NB4 (cell line): ENCODE measurements around the gene TTC29.

Experiments
- DNase-seq: peaks from one replicate; pipeline ENCODE4 v3.0.0; 2010; ENCODE audit warnings: low read depth
- H3K4me3 ChIP-seq: one replicate; pipeline ENCODE4 v1.5.1; 2011; ENCODE audit warnings: mild to moderate bottlenecking, low read depth, low read length, moderate library complexity
- MYC ChIP-seq: IDR thresholded peaks from 2 replicates; pipeline ENCODE4 v1.6.1; 2011; ENCODE audit warnings: low read depth, low read length
- POLR2A ChIP-seq: IDR thresholded peaks from 2 replicates; pipeline ENCODE4 v1.6.1; 2011; ENCODE audit warnings: mild to moderate bottlenecking; ENCODE audit not compliant: insufficient read length; ENCODE audit errors: extremely low read depth
- TF ChIP-seq, protein P1 (sequence below): IDR thresholded peaks from one replicate; pipeline ENCODE4 v1.5.1; 2012; ENCODE audit warnings: low read depth, low read length
- TF ChIP-seq, protein P2 (sequence below): IDR thresholded peaks from 2 replicates; pipeline ENCODE4 v1.6.1; 2011; ENCODE audit warnings: low read depth, low read length

The TTC29 gene

GRCh38 chr4:146847345-146847744, 98.3 kb downstream of the TTC29 start:
- TF ChIP-seq, protein P1, sequence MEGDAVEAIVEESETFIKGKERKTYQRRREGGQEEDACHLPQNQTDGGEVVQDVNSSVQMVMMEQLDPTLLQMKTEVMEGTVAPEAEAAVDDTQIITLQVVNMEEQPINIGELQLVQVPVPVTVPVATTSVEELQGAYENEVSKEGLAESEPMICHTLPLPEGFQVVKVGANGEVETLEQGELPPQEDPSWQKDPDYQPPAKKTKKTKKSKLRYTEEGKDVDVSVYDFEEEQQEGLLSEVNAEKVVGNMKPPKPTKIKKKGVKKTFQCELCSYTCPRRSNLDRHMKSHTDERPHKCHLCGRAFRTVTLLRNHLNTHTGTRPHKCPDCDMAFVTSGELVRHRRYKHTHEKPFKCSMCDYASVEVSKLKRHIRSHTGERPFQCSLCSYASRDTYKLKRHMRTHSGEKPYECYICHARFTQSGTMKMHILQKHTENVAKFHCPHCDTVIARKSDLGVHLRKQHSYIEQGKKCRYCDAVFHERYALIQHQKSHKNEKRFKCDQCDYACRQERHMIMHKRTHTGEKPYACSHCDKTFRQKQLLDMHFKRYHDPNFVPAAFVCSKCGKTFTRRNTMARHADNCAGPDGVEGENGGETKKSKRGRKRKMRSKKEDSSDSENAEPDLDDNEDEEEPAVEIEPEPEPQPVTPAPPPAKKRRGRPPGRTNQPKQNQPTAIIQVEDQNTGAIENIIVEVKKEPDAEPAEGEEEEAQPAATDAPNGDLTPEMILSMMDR = no peak
- TF ChIP-seq POLR2A = no peak
- no peak for TF ChIP-seq MYC
- TF ChIP-seq, protein P2, sequence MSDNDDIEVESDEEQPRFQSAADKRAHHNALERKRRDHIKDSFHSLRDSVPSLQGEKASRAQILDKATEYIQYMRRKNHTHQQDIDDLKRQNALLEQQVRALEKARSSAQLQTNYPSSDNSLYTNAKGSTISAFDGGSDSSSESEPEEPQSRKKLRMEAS = no peak
- H3K4me3 ChIP-seq = no peak overlapping the region
- DNase-seq = no peak

DNA sequence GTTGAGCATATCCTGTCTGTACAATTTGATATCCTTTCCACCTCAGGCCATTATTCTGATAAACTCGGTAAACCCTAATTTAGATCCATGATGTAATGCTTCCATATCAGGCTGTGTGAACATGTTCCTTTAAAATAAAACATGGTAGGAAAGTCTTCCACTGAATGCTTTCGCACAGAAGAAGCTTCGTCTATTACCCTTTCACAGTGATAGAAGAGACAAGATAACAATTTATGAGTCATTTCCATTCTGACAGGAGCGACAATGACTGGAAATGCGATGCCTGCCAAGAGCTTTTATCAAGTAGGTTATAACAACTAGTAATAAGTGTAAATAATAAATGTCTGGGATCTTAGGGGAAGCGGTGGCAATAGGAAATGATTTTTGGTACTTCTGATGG, 98.8 kb downstream of the TTC29 start:
- TF ChIP-seq, protein P2 = no peak
- TF ChIP-seq, protein P1 = no peak
- no peak for TF ChIP-seq POLR2A
- no peak for TF ChIP-seq MYC
- no peak overlapping the region for H3K4me3 ChIP-seq
- DNase-seq = no peak

GRCh38 chr4:146844761-146845160, 100.9 kb downstream of the TTC29 start:
- TF ChIP-seq, protein P1 = no peak
- TF ChIP-seq MYC (no peak), POLR2A (no peak)
- TF ChIP-seq, protein P2 = no peak
- DNase-seq = no peak
- H3K4me3 ChIP-seq = no peak overlapping the region

DNA sequence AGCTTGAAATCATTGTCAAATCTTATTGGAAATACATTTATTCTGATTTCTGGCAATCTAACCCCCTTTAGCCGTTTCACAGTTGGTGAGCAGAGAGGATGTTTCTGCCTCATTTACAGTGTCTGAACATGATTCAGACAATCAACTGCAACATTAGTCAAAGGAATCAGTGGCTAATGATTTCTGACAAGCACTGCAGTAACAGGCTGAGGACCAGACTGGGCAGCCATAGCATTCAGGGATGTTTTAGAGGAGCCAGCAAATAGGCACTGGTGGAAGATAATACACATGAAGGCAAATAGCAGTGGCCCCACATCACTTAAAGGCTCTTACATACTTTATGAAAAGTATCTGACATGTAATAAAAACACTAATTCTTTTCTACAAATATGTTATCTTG, 102.8 kb downstream of the TTC29 start:
- TF ChIP-seq POLR2A (no peak), MYC (no peak)
- TF ChIP-seq, protein P1 = no peak
- TF ChIP-seq, protein P2 = no peak
- H3K4me3 ChIP-seq = no peak overlapping the region
- DNase-seq = no peak

GRCh38 chr4:146840731-146841130, 104.9 kb downstream of the TTC29 start:
- TF ChIP-seq POLR2A (no peak), MYC (no peak)
- TF ChIP-seq, protein P2 = no peak
- TF ChIP-seq, protein P1 = no peak
- no peak for DNase-seq
- no peak overlapping the region for H3K4me3 ChIP-seq

DNA sequence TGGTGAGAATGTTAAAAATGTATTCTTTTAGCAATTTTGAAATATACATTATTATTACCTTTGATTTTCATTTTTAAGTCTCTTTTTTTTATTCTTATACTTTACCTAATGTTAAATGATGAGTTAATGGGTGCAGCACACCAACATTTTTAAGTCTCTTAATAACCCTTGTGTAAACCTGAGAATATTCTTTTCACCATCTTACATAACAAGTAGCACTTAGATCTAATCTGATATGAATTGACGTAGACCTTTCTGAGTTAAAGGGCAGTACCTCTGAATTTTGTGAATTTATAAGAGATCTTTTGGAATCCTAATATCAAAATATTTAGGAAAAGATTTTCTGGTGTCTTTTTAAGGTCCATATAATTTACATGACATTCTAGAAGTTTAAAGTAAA, 110.6 kb downstream of the TTC29 start:
- no peak for DNase-seq
- H3K4me3 ChIP-seq = no peak overlapping the region
- TF ChIP-seq, protein P2 = no peak
- TF ChIP-seq, protein P1 = no peak
- TF ChIP-seq POLR2A (no peak), MYC (no peak)
